ENCODE measurements around the gene TRPM2. TPM values are rescaled to one million over a fixed set of nuclear protein-coding genes. Genes with fewer than 3 reads are reported as not detected.

The TRPM2 gene
- total and polyA plus RNA-seq, 2 of the 13 experiments (the other 11 are each of a cell fraction or from before 2014, with no cell fraction given) = 0.07 to 0.20 TPM

DNA sequence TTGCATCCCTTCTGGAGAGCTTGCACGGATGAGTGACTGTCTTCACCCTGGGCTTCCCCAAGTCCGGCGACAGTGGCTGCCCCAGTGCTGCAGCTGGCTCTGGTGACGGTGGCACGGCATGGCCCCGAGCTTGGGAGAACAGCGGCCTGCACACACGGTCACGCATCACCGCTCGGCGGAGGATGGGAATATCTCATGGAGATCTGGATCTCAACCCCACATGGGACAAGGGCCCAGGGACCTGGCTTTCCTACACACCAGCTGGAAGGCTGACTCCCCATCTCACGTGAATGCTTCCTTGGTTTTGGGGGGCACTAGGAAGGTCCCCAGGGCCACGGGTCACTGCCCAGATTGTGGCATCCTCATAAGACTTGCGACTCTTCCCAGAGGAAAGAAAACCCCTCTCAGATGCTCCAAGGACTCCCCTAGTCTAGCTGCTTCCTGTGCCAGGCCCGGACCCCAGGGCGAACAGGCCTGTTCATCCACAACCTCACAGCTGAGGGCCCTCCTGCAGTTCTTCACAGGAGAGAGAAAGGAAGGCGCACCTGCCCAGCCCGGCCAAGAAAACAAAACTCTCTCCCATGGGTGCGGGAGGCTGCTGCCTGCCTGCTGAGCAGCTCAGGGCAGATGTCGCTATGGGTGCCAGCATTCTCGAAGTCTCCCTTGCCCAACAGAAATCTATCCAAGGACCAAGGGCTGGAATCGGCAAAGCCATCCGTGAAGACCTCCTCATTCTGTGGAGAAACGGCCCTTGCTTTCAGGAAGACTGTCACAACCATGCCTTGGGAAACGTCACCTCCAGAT, 24.1 kb upstream of the TRPM2 start (continued):
- TF ChIP-seq NRL (CRISPR knock-in tag; IDR thresholded peaks at IDR 0.05; ENCODE audit: borderline replicate concordance) = 0 out of 2 replicates have a peak, but pooled peaks have one; percentile 26
- TF ChIP-seq ZC3H13 (CRISPR knock-in tag; IDR thresholded peaks at IDR 0.05) = 0 out of 2 replicates have a peak, but pooled peaks have one; percentile 12
- TF ChIP-seq ZNF232 (CRISPR knock-in tag; IDR thresholded peaks at IDR 0.05; ENCODE audit: borderline replicate concordance) = no peak
- no peak for TF ChIP-seq ZNF839 (CRISPR knock-in tag; IDR thresholded peaks at IDR 0.05; ENCODE audit: borderline replicate concordance)
- no peak for TF ChIP-seq ZNF350 (CRISPR knock-in tag; IDR thresholded peaks at IDR 0.05; ENCODE audit: borderline replicate concordance, low read depth)
- no peak for TF ChIP-seq HMGA1 (CRISPR knock-in tag; conservative IDR thresholded peaks at IDR 0.05)
- no peak for TF ChIP-seq NFKBIZ (CRISPR knock-in tag; IDR thresholded peaks at IDR 0.05)
- TF ChIP-seq ZNF891 (CRISPR knock-in tag; IDR thresholded peaks at IDR 0.05) = no peak
- 0 out of 2 replicates have a peak, but pooled peaks have one; percentile 6 for TF ChIP-seq POLR2AphosphoS5 (IDR thresholded peaks at IDR 0.05; ENCODE audit: low read depth, low read length)
- TF ChIP-seq FOXA1 (IDR thresholded peaks at IDR 0.05) = no peak
- no peak for TF ChIP-seq FOXA1 (CRISPR knock-in tag; IDR thresholded peaks at IDR 0.05)
- no peak for TF ChIP-seq PRMT3 (CRISPR knock-in tag; IDR thresholded peaks at IDR 0.05; ENCODE audit: borderline replicate concordance, low read depth)
- TF ChIP-seq FOSL2 (CRISPR knock-in tag; IDR thresholded peaks at IDR 0.05) = no peak
- TF ChIP-seq, protein P1, sequence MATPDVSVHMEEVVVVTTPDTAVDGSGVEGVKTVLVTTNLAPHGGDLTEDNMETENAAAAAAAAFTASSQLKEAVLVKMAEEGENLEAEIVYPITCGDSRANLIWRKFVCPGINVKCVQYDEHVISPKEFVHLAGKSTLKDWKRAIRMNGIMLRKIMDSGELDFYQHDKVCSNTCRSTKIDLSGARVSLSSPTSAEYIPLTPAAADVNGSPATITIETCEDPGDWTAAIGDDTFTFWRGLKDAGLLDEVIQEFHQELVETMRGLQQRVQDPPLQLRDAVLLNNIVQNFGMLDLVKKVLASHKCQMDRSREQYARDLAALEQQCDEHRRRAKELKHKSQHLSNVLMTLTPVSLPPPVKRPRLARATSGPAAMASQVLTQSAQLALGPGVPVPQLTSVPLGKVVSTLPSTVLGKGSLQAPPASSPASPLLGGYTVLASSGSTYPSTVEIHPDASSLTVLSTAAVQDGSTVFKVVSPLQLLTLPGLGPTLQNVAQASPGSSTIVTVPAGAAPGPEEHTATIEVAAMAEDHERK (CRISPR knock-in tag; IDR thresholded peaks at IDR 0.05; ENCODE audit: low read depth) = no peak
- TF ChIP-seq, protein P2, sequence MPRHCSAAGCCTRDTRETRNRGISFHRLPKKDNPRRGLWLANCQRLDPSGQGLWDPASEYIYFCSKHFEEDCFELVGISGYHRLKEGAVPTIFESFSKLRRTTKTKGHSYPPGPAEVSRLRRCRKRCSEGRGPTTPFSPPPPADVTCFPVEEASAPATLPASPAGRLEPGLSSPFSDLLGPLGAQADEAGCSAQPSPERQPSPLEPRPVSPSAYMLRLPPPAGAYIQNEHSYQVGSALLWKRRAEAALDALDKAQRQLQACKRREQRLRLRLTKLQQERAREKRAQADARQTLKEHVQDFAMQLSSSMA (CRISPR knock-in tag; IDR thresholded peaks at IDR 0.05) = no peak
- no peak for TF ChIP-seq ZNF598 (CRISPR knock-in tag; IDR thresholded peaks at IDR 0.05; ENCODE audit: borderline replicate concordance)
- no peak for TF ChIP-seq CEBPG (CRISPR knock-in tag; IDR thresholded peaks at IDR 0.05)
- TF ChIP-seq ZNF256 (CRISPR knock-in tag; conservative IDR thresholded peaks at IDR 0.05) = no peak
- TF ChIP-seq, protein P3, sequence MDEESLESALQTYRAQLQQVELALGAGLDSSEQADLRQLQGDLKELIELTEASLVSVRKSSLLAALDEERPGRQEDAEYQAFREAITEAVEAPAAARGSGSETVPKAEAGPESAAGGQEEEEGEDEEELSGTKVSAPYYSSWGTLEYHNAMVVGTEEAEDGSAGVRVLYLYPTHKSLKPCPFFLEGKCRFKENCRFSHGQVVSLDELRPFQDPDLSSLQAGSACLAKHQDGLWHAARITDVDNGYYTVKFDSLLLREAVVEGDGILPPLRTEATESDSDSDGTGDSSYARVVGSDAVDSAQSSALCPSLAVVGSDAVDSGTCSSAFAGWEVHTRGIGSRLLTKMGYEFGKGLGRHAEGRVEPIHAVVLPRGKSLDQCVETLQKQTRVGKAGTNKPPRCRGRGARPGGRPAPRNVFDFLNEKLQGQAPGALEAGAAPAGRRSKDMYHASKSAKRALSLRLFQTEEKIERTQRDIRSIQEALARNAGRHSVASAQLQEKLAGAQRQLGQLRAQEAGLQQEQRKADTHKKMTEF (CRISPR knock-in tag; IDR thresholded peaks at IDR 0.05) = no peak
- peak; percentile 95 for TF ChIP-seq AGO1 (IDR thresholded peaks at IDR 0.05; ENCODE audit: low read depth, low read length, poor library complexity, severe bottlenecking)
- TF ChIP-seq, protein P4, sequence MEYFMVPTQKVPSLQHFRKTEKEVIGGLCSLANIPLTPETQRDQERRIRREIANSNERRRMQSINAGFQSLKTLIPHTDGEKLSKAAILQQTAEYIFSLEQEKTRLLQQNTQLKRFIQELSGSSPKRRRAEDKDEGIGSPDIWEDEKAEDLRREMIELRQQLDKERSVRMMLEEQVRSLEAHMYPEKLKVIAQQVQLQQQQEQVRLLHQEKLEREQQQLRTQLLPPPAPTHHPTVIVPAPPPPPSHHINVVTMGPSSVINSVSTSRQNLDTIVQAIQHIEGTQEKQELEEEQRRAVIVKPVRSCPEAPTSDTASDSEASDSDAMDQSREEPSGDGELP (IDR thresholded peaks at IDR 0.05; ENCODE audit: borderline replicate concordance, low read depth) = no peak
- TF ChIP-seq POLR2G (IDR thresholded peaks at IDR 0.05; ENCODE audit: low read depth, low read length) = 0 out of 2 replicates have a peak, but pooled peaks have one; percentile 51
- no peak for TF ChIP-seq ZFP62 (CRISPR knock-in tag; IDR thresholded peaks at IDR 0.05)
- TF ChIP-seq YEATS4 (CRISPR knock-in tag; IDR thresholded peaks at IDR 0.05; ENCODE audit: borderline replicate concordance) = no peak
- no peak for TF ChIP-seq MAZ (IDR thresholded peaks at IDR 0.05; ENCODE audit: borderline replicate concordance, low read depth, low read length)
- TF ChIP-seq MAZ (CRISPR knock-in tag; IDR thresholded peaks at IDR 0.05; ENCODE audit: low read depth) = no peak

All from HepG2 (cell line).